NK-92 (cell line): ENCODE results near the gene AXDND1.
"Not testable (repeated sequence)": the region's sequence is repeated elsewhere in the genome, so short reads cannot be mapped to it uniquely, and the experiment has no call there.

Experiments
- DNase-seq: peaks from one replicate; lab custom pipeline; 2025; ENCODE audit not compliant: unreplicated experiment; lab: John Stamatoyannopoulos, UW

The AXDND1 gene

GRCh38 chr1:179459606-179460206, 93.9 kb downstream of the AXDND1 start:
- DNase-seq = not testable (repeated sequence)

DNA sequence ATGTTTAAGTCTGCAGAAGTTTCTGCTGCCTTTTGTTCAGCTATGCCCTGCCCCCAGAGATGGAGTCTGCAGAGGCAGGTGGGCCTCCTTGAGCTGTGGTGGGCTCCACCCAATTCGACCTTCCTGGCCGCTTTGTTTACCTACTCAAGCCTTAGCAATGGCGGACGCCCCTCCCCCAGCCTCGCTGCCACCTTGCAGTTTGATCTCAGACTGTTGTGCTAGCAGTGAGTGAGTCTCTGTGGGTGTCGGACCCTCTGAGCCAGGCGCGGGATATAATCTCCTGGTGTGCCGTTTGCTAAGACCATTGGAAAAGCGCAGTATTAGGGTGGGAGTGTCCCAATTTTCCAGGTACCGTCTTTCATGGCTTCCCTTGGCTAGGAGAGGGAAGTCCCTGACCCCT, 99.9 kb downstream of the AXDND1 start:
- not testable (repeated sequence) for DNase-seq

- no peak for DNase-seq
Measured at GRCh38 chr1:179474713-179475112, 108.9 kb downstream of the AXDND1 start.

DNA sequence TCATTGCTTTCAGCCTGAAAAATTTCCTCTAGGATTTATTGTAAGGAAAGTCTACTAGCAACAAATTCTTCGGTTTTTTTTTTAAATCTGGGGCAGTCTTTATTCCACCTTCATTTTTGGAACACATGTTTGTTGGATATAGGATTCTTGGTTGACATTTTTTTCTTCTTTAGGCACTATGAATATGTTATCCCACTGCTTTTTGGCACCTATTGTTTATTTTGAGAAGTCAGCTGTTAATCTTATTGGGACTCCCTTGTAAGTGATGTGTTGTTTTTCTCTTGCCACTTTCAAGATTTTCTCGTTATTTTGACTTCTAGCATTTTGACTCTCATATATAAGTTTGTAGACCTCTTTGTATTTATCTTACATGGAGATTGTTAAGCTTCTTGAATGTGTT, 110.7 kb downstream of the AXDND1 start:
- no peak for DNase-seq

GRCh38 chr1:179478370-179478769, 112.6 kb downstream of the AXDND1 start:
- no peak for DNase-seq

DNA sequence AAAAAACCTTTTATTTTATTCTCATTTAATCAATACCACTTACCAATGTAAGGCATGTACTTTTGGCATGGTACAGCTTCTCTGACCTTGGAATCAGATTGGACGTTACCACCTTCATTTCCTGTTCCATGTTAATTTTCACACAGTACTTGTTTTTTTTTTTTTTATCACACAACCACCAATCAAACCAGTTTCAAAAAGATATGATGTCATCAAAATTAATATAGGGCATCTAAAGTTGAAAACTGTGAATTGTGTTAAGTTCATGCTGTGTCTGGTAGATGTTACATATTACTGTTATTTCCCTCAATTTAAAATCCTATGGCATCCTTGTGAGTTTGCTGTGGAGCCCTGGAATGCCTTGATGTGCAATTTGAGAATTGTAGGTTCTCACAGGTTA, 124.8 kb downstream of the AXDND1 start:
- no peak for DNase-seq

DNA sequence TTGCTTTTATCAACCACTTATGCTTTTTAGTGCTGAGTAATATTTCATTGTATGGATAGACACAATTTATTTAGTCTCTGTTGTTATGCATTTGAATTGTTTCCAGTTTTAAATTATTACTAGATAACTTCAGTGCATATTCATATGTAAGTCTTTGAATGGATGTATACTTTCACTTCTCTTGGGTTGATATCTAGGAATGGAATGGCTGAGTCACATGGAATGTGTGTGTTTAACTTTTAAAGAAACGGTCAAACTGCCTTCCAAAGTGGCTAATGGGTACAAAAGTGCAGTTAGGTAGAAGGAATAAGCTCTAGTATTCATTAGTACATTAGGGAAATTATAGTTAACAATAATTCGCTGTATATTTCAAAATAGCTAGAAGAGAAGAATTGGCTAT, 127.6 kb downstream of the AXDND1 start:
- no peak for DNase-seq

GRCh38 chr1:179506199-179506598, 140.4 kb downstream of the AXDND1 start:
- DNase-seq = no peak

DNA sequence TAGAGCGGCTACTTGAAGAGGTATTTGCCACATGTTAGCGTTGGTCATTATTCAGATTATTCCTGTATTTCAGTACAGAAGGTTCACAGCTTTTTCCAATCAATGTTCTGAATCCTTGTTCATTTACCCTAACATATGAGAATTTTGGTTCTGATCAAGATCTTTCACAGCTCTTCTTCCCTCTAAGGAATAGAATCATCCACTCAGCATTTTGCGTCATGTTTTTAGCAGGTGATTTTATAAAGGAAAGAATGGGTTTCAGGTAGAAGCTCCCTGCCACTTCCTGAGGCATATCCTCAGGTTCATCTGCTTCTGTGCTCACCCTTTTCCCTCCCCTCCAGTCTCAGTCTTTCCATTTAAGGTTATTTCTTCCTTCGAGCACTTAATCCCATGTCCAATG, 143.6 kb downstream of the AXDND1 start:
- DNase-seq = no peak

DNA sequence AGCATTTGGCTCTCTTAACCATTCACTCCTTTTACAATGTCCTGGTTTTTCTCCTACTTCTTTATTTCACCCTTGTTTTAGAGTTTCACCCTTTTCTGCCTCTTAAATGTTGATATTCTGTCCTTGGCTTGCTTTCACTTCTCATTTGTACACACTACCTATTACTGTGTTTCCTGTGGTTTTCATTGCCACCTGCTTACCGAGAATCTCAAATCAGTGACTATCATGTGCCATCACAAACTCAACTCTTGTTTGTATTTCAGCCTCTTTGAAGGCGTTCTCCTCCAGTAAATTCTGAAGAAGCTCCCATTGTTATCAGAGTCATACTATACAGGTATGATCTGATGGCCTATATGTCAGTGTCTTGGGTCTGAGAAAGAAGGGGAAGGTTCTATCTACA, 144.3 kb downstream of the AXDND1 start:
- DNase-seq = no peak

GRCh38 chr1:179516976-179517705, 151.4 kb downstream of the AXDND1 start:
- no peak for DNase-seq

- DNase-seq = not testable (repeated sequence)
Measured at GRCh38 chr1:179518544-179518943, 152.8 kb downstream of the AXDND1 start.

GRCh38 chr1:179529482-179530195, 163.9 kb downstream of the AXDND1 start:
- no peak for DNase-seq

DNA sequence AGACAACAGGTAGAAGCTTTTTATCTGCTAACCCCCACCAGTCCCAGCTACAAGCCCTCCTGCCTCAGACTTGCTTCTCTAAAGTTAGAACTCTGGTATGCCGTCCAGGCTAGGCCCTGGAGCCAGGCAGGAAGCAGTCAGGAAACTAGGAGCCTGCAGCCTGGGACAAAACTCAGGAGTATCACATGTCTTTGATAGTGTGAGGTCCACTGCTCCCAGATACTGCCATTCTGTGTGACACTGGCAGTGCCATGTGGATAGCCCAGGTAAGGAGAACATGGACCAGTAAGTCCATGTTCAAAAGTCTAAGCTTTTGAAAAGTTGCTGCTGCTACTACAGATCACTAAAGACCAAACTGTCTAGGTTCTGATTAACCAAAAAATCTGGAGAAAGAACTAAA, 164.6 kb downstream of the AXDND1 start:
- DNase-seq = no peak

DNA sequence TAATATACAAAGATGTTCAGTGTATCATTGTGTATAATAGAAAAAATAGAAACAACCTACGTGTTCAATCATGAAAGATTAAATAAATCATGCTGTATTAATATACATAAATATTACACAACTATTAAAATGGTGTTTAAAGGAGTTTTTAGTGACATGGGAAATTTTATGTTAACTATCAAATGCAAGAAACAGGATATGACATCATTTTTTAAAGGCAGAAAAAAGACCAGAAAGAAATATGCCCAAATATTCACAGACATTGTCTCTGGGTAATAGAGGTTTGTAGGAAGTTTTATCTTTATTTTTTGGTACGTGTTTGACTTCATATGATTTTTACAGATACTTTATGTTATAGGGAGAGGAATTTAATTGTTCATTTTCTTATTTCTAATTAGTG, 176.0 kb downstream of the AXDND1 start:
- DNase-seq = no peak

DNA sequence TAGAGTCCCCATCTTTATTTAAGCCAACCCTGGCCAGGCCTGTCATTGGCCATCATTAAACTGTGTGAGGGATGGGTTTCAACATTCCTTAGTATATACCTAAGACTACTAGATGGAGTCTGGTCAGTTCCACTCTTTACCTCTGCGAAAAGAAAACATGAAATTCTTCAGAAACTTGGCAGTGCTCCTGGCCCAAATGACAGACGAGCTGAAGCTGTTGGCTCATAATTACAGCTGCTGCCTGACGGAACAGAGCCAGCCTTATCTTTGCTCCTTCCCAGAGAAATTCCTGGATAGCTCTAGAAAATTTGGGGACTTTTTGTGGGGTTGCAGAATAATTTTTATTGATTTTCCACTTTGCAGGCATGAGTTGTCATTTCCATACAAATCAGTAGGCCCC, 179.6 kb downstream of the AXDND1 start:
- DNase-seq = no peak

- DNase-seq = no peak
Measured at GRCh38 chr1:179547021-179547535, 181.3 kb downstream of the AXDND1 start.

GRCh38 chr1:179548666-179549367, 183.0 kb downstream of the AXDND1 start:
- no peak for DNase-seq

GRCh38 chr1:179549368-179549700, 183.6 kb downstream of the AXDND1 start:
- no peak for DNase-seq

GRCh38 chr1:179550746-179551682, 185.2 kb downstream of the AXDND1 start:
- DNase-seq = no peak
